GM12878 (cell line): ENCODE results near the gene RCBTB2. TPM values are rescaled to one million over a fixed set of nuclear protein-coding genes. Genes with fewer than 3 reads are reported as not detected.

Source experiments
- CEBPB ChIP-seq, 2 experiments: fragments of 150-350 bp in 1 of 2; IDR thresholded peaks; 2 replicates each; pipeline ENCODE4 v1.6.1; 2012 to 2014; ENCODE audit warnings: low read depth in 2 of 2, low read length in 2 of 2, borderline replicate concordance in 1 of 2, inconsistent platforms in 1 of 2
- DPF2 ChIP-seq: fragments of 450-650 bp; IDR thresholded peaks from 2 replicates; pipeline ENCODE4 v1.6.1; 2017; ENCODE audit warnings: mild to moderate bottlenecking
- KAT2A ChIP-seq: conservative IDR thresholded peaks from 2 replicates; pipeline ENCODE4 v1.6.1; 2011; ENCODE audit warnings: low read depth, low read length; ENCODE audit not compliant: control insufficient read depth
- NFXL1 ChIP-seq: fragments of 450-650 bp; IDR thresholded peaks from 2 replicates; pipeline ENCODE4 v1.6.1; 2017; ENCODE audit warnings: antibody characterized with exemption, mild to moderate bottlenecking, borderline replicate concordance
- RAD51 ChIP-seq: fragments of 450-650 bp; IDR thresholded peaks from 2 replicates; pipeline ENCODE4 v1.6.1; 2016; ENCODE audit warnings: moderate library complexity, mild to moderate bottlenecking, inconsistent platforms
- RCOR1 ChIP-seq: conservative IDR thresholded peaks from 2 replicates; pipeline ENCODE4 v1.6.1; 2012; ENCODE audit warnings: low read depth, low read length, improper control_type of control experiment
- SMC3 ChIP-seq: IDR thresholded peaks from 2 replicates; pipeline ENCODE4 v1.6.1; 2011; ENCODE audit warnings: low read length, improper control_type of control experiment, borderline replicate concordance
- SREBF1 ChIP-seq: IDR thresholded peaks from 2 replicates; pipeline ENCODE4 v1.6.1; 2012; ENCODE audit warnings: mild to moderate bottlenecking, low read length
- TARDBP ChIP-seq: IDR thresholded peaks from 2 replicates; pipeline ENCODE4 v1.6.1; 2016; ENCODE audit warnings: borderline replicate concordance
- YY1 ChIP-seq: IDR thresholded peaks from 2 replicates; pipeline ENCODE4 v1.6.1; 2011; ENCODE audit warnings: low read depth, mild to moderate bottlenecking, low read length
- ZNF24 ChIP-seq: fragments of 450-650 bp; IDR thresholded peaks from 2 replicates; pipeline ENCODE4 v1.6.1; 2017; ENCODE audit warnings: antibody characterized with exemption, mild to moderate bottlenecking
- polyA plus RNA-seq, 11 experiments: library from polyadenylated mRNA; depleted of rRNA in 4 of 11; unstranded in 6 of 11; stranded (reverse) in 5 of 11; fragments of >200 nt; fragmentation: Nextera tagmentation in 4 of 11; fragmentation: Illumina TruSeq in 1 of 11; extraction: Ambion mirVana in 4 of 11; extraction: Trizol in 1 of 11; gene quantifications; 1 replicate in 1 of 11; 2 replicates in 10 of 11; pipeline versions ENCODE4 v1.2.1 to v1.2.3, GENCODE V29; 2011 to 2016; ENCODE audit warnings: inconsistent platforms in 2 of 11, missing spikeins in 2 of 11, low read depth in 1 of 11
- total RNA-seq, 4 experiments: library from RNA; depleted of rRNA in 3 of 4; stranded (reverse); fragments of >200 nt in 3 of 4; fragmentation: Illumina TruSeq in 1 of 4; extraction: Trizol in 1 of 4; gene quantifications; 2 replicates each; pipeline versions ENCODE4 v1.2.1 to v1.2.3, GENCODE V29; 2013 to 2021
- TF ChIP-seq, protein P1 (sequence below): fragments of 450-650 bp; IDR thresholded peaks from 2 replicates; pipeline ENCODE4 v1.6.1; 2017; ENCODE audit warnings: borderline replicate concordance
- TF ChIP-seq, protein P2 (sequence below): fragments of 450-650 bp; IDR thresholded peaks from 2 replicates; pipeline ENCODE4 v1.6.1; 2016; ENCODE audit warnings: mild to moderate bottlenecking
- TF ChIP-seq, protein P3 (sequence below): IDR thresholded peaks from 2 replicates; pipeline ENCODE4 v1.6.1; 2012; ENCODE audit warnings: low read depth, low read length, improper control_type of control experiment
- TF ChIP-seq, protein P4 (sequence below): fragments of 450-650 bp; IDR thresholded peaks from 2 replicates; pipeline ENCODE4 v1.6.1; 2017; ENCODE audit warnings: mild to moderate bottlenecking, moderate library complexity
- TF ChIP-seq, protein P5 (sequence below): IDR thresholded peaks from 2 replicates; pipeline ENCODE4 v1.6.1; 2011; ENCODE audit warnings: borderline replicate concordance, low read depth, mild to moderate bottlenecking, moderate library complexity, mixed read lengths, low read length; ENCODE audit not compliant: insufficient read depth; ENCODE audit errors: extremely low read length

The RCBTB2 gene
- total and polyA plus RNA-seq, 10 of the 15 experiments (the other 5 are each of a cell fraction or from before 2014, with no cell fraction given), result 5.0 to 16.0 (median 8.5) TPM

DNA sequence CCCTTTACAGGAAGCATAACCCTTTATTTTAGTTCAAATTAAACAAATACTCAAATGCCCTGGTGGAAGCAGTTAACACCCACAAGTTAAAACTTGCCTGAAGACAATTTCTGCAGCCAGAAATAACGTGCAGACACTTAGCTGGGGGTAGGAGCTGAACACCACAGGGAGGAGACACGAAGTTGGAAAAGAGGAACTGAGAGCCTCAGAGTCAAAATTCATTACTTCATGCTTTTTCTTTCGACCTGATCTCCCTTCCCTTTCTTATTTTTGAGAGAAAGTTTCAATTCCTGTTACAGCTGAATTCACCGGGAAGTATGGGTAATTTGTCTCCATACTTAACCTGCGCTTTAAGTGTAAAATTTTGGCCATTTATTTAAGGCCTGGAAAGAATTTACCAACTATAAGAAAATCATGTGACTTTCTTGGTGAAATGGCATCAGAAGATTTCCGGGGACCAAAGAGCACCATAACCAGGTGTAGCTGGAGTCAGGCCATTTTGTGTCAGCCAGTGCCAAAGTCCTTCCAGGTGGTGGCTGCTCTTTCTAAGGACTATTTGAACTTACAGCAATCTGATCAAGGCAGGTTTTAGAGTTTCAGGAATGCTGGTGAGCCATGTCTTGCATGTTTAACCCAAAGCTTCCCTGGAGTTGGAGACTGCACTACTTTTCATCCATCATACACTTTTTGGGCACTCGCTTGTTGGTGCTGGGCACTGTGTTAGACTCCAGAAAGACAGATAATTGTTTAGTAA, 46.5 kb upstream of the RCBTB2 start (continued):
- TF ChIP-seq, protein P1, sequence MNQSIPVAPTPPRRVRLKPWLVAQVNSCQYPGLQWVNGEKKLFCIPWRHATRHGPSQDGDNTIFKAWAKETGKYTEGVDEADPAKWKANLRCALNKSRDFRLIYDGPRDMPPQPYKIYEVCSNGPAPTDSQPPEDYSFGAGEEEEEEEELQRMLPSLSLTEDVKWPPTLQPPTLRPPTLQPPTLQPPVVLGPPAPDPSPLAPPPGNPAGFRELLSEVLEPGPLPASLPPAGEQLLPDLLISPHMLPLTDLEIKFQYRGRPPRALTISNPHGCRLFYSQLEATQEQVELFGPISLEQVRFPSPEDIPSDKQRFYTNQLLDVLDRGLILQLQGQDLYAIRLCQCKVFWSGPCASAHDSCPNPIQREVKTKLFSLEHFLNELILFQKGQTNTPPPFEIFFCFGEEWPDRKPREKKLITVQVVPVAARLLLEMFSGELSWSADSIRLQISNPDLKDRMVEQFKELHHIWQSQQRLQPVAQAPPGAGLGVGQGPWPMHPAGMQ, result no peak
- TF ChIP-seq, protein P2, sequence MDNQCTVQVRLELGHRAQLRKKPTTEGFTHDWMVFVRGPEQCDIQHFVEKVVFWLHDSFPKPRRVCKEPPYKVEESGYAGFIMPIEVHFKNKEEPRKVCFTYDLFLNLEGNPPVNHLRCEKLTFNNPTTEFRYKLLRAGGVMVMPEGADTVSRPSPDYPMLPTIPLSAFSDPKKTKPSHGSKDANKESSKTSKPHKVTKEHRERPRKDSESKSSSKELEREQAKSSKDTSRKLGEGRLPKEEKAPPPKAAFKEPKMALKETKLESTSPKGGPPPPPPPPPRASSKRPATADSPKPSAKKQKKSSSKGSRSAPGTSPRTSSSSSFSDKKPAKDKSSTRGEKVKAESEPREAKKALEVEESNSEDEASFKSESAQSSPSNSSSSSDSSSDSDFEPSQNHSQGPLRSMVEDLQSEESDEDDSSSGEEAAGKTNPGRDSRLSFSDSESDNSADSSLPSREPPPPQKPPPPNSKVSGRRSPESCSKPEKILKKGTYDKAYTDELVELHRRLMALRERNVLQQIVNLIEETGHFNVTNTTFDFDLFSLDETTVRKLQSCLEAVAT, result 0 out of 2 replicates have a peak, but pooled peaks have one; percentile 41
- TF ChIP-seq DPF2, result peak; percentile 99
- TF ChIP-seq ZNF24, result peak; percentile 98
- no peak for TF ChIP-seq KAT2A
- TF ChIP-seq RCOR1, result peak; percentile 89; the same call in 1 of the 2 replicates
- TF ChIP-seq TARDBP, result no peak
- TF ChIP-seq, protein P3, sequence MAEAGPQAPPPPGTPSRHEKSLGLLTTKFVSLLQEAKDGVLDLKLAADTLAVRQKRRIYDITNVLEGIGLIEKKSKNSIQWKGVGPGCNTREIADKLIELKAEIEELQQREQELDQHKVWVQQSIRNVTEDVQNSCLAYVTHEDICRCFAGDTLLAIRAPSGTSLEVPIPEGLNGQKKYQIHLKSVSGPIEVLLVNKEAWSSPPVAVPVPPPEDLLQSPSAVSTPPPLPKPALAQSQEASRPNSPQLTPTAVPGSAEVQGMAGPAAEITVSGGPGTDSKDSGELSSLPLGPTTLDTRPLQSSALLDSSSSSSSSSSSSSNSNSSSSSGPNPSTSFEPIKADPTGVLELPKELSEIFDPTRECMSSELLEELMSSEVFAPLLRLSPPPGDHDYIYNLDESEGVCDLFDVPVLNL, result no peak
- TF ChIP-seq SREBF1, result no peak
- peak; percentile 16; the same call in 1 of the 2 replicates for TF ChIP-seq SMC3
- TF ChIP-seq, protein P4, sequence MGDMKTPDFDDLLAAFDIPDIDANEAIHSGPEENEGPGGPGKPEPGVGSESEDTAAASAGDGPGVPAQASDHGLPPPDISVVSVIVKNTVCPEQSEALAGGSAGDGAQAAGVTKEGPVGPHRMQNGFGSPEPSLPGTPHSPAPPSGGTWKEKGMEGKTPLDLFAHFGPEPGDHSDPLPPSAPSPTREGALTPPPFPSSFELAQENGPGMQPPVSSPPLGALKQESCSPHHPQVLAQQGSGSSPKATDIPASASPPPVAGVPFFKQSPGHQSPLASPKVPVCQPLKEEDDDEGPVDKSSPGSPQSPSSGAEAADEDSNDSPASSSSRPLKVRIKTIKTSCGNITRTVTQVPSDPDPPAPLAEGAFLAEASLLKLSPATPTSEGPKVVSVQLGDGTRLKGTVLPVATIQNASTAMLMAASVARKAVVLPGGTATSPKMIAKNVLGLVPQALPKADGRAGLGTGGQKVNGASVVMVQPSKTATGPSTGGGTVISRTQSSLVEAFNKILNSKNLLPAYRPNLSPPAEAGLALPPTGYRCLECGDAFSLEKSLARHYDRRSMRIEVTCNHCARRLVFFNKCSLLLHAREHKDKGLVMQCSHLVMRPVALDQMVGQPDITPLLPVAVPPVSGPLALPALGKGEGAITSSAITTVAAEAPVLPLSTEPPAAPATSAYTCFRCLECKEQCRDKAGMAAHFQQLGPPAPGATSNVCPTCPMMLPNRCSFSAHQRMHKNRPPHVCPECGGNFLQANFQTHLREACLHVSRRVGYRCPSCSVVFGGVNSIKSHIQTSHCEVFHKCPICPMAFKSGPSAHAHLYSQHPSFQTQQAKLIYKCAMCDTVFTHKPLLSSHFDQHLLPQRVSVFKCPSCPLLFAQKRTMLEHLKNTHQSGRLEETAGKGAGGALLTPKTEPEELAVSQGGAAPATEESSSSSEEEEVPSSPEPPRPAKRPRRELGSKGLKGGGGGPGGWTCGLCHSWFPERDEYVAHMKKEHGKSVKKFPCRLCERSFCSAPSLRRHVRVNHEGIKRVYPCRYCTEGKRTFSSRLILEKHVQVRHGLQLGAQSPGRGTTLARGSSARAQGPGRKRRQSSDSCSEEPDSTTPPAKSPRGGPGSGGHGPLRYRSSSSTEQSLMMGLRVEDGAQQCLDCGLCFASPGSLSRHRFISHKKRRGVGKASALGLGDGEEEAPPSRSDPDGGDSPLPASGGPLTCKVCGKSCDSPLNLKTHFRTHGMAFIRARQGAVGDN, result peak; percentile 44; the same call in 1 of the 2 replicates
- no peak for TF ChIP-seq NFXL1
- TF ChIP-seq, protein P5, sequence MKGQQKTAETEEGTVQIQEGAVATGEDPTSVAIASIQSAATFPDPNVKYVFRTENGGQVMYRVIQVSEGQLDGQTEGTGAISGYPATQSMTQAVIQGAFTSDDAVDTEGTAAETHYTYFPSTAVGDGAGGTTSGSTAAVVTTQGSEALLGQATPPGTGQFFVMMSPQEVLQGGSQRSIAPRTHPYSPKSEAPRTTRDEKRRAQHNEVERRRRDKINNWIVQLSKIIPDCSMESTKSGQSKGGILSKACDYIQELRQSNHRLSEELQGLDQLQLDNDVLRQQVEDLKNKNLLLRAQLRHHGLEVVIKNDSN, result no peak
- peak; percentile 60 for TF ChIP-seq RAD51
- TF ChIP-seq CEBPB (IDR thresholded peaks at IDR 0.05; ENCODE audit: borderline replicate concordance in 1 of 2, low read depth in 2 of 2, low read length in 2 of 2), result peak in 1 of 2 experiments; percentile 92; a peak in 2 of 4 replicates
- 0 out of 2 replicates have a peak, but pooled peaks have one; percentile 24 for TF ChIP-seq YY1
